ENCODE results near the gene PLAAT1.

DNA sequence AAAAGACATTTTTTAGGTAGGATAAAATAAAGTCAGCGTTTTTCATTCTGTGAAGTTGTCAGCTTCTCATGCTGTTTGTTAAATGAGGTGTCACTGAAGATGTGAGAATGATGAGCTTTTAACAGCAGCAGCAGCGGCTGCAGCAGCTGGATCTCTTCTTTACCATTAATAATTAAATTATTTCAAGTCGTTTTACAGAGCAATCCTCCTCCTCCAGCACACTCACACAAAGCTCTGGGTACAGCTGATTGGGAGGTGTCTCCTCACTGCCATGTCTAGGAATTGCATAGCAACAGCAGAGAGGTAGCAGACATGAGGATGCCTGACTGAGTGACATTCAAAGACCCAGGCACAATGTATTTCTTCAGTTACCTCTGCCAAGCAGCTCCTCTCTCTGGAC, 46.7 kb upstream of the PLAAT1 start:
- TF ChIP-seq, protein P1, sequence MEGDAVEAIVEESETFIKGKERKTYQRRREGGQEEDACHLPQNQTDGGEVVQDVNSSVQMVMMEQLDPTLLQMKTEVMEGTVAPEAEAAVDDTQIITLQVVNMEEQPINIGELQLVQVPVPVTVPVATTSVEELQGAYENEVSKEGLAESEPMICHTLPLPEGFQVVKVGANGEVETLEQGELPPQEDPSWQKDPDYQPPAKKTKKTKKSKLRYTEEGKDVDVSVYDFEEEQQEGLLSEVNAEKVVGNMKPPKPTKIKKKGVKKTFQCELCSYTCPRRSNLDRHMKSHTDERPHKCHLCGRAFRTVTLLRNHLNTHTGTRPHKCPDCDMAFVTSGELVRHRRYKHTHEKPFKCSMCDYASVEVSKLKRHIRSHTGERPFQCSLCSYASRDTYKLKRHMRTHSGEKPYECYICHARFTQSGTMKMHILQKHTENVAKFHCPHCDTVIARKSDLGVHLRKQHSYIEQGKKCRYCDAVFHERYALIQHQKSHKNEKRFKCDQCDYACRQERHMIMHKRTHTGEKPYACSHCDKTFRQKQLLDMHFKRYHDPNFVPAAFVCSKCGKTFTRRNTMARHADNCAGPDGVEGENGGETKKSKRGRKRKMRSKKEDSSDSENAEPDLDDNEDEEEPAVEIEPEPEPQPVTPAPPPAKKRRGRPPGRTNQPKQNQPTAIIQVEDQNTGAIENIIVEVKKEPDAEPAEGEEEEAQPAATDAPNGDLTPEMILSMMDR (IDR thresholded peaks at IDR 0.05) = no peak
- TF ChIP-seq POLR2A (IDR thresholded peaks at IDR 0.05) = no peak
